ENCODE data around the gene POC1A.
"Not testable (repeated sequence)": the region's sequence is repeated elsewhere in the genome, so short reads cannot be mapped to it uniquely, and the experiment has no call there.

POC1A gene

DNA sequence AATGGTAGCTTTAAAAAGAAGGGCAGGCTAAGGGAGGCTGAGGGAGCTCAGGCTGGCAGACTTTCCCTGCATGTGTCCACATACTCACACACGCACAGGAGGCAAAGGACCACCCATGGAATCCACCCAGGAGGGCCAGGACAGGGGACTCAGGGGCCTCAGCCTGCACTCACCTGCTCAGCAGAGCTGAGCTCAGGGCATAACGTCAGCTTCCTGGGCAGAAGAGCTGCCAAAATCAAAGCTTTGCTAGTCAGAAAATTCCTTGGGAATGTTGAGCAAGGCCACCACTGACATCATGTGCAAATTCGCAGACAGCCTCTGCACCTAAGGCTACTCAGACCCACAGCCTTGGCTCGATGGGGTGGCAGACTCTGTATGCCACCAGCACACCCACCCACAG, 27.3 kb upstream of the POC1A start:
- no peaks in the 10 kb centered on the region for H3K79me2 ChIP-seq (ENCODE audit: low read length)
- no peaks in the 10 kb centered on the region for H3K36me3 ChIP-seq (replicated peaks; ENCODE audit: low read depth, low read length)
- H3K4me3 ChIP-seq (ENCODE audit: low read length): no peak overlapping the region
- no peak overlapping the region for H3K9ac ChIP-seq (ENCODE audit: low read length)
- no peak overlapping the region for H3K4me2 ChIP-seq (ENCODE audit: low read length)
- H3K27me3 ChIP-seq (ENCODE audit: low read depth, low read length): 0 out of 2 replicates have a peak, but pooled peaks cover 9% of the 10 kb centered on the region
- no peaks in the 10 kb centered on the region for H3K4me1 ChIP-seq (ENCODE audit: low read length)
- no peak overlapping the region for H2AFZ ChIP-seq (ENCODE audit: low read depth, low read length)
- TF ChIP-seq, protein P1, sequence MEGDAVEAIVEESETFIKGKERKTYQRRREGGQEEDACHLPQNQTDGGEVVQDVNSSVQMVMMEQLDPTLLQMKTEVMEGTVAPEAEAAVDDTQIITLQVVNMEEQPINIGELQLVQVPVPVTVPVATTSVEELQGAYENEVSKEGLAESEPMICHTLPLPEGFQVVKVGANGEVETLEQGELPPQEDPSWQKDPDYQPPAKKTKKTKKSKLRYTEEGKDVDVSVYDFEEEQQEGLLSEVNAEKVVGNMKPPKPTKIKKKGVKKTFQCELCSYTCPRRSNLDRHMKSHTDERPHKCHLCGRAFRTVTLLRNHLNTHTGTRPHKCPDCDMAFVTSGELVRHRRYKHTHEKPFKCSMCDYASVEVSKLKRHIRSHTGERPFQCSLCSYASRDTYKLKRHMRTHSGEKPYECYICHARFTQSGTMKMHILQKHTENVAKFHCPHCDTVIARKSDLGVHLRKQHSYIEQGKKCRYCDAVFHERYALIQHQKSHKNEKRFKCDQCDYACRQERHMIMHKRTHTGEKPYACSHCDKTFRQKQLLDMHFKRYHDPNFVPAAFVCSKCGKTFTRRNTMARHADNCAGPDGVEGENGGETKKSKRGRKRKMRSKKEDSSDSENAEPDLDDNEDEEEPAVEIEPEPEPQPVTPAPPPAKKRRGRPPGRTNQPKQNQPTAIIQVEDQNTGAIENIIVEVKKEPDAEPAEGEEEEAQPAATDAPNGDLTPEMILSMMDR (IDR thresholded peaks at IDR 0.05; ENCODE audit: low read depth, low read length): no peak
- TF ChIP-seq EZH2phosphoT487 (IDR thresholded peaks at IDR 0.05; ENCODE audit: low read depth): no peak
- H4K20me1 ChIP-seq (ENCODE audit: insufficient read depth, low read length): no peaks in the 10 kb centered on the region
- H3K27ac ChIP-seq (ENCODE audit: low read length): no peak overlapping the region
- H3K9me3 ChIP-seq (ENCODE audit: insufficient read depth, low read length): no peaks in the 10 kb centered on the region

DNA sequence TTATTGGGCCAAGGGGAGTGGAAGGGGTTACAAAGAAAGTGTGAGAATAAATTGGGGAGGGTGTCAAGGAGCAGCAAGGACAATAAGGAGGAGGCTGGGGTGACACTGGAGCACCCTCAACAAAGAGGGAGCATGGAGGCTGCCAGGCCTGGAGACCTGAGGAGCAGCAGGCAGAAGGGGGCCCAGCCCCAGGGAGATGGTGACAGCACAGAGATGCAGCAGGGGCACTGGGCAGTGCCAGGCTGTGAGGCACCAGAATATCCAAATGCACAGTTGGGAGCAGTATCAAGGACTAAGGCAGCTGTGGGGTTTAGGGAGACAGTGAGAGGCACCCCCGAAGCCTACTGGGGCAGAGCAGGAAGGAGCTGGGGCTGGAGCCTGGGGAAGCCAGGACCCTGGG, 24.3 kb upstream of the POC1A start:
- Histone ChIP-seq H3K36me3 (replicated peaks; ENCODE audit: low read depth, low read length) (no peaks in the 10 kb centered on the region), H3K4me3 (ENCODE audit: low read length) (no peak overlapping the region), H3K27ac (ENCODE audit: low read length) (no peak overlapping the region), H4K20me1 (ENCODE audit: insufficient read depth, low read length) (no peaks in the 10 kb centered on the region), H2AFZ (ENCODE audit: low read depth, low read length) (no peak overlapping the region), H3K4me2 (ENCODE audit: low read length) (no peak overlapping the region), H3K9me3 (ENCODE audit: insufficient read depth, low read length) (no peaks in the 10 kb centered on the region), H3K27me3 (ENCODE audit: low read depth, low read length) (0 out of 2 replicates have a peak, but pooled peaks cover 9% of the 10 kb centered on the region), H3K79me2 (ENCODE audit: low read length) (no peaks in the 10 kb centered on the region), H3K4me1 (ENCODE audit: low read length) (no peaks in the 10 kb centered on the region), H3K9ac (ENCODE audit: low read length) (no peak overlapping the region)
- TF ChIP-seq EZH2phosphoT487 (IDR thresholded peaks at IDR 0.05; ENCODE audit: low read depth): no peak
- TF ChIP-seq, protein P1 (IDR thresholded peaks at IDR 0.05; ENCODE audit: low read depth, low read length): no peak

DNA sequence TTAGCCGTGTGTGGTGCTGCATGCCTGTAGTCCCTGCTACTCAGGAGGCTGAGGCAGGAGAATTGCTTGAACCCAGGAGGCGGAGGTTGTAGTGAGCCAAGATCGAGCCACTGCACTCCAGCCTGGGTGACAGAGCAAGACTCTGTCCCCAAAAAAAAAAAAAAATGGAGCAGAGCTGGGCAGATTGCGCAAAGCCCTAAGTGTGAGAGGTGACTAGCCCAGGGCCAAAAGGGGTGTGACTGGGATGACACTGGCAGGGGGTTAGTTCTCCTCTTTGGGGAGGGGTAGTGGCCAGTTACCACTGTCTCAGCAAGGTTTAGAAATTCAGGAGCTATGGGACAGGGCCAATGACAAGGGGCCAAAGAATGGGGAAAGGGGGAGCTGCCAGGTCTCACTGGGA, 23.9 kb upstream of the POC1A start:
- not testable (repeated sequence) for H4K20me1 ChIP-seq (ENCODE audit: insufficient read depth, low read length); H3K27ac ChIP-seq (ENCODE audit: low read length); H3K4me2 ChIP-seq (ENCODE audit: low read length); H3K9me3 ChIP-seq (ENCODE audit: insufficient read depth, low read length); H3K4me3 ChIP-seq (ENCODE audit: low read length); H3K79me2 ChIP-seq (ENCODE audit: low read length); H2AFZ ChIP-seq (ENCODE audit: low read depth, low read length); H3K36me3 ChIP-seq (replicated peaks; ENCODE audit: low read depth, low read length); H3K27me3 ChIP-seq (ENCODE audit: low read depth, low read length); H3K4me1 ChIP-seq (ENCODE audit: low read length); H3K9ac ChIP-seq (ENCODE audit: low read length)

DNA sequence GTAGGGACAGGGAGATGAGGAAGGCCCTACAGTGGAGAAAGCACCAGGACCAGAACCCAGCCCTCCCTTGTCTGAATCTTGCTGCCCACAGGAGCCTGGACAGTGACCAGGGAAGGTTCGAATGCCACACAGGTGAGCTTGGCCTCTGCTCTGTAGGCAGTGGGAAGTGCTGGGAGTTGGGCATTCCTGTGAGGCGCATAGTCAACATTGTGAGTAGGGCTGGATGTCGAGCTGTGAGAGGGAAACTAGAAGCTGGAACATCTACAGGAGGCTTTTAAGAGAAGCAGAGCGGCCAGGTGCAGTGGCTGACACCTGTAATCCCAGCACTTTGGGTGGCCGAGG, 23.4 kb upstream of the POC1A start:
- H3K27me3 ChIP-seq (ENCODE audit: low read depth, low read length): 0 out of 2 replicates have a peak, but pooled peaks cover 9% of the 10 kb centered on the region
- no peaks in the 10 kb centered on the region for H3K36me3 ChIP-seq (replicated peaks; ENCODE audit: low read depth, low read length)
- H2AFZ ChIP-seq (ENCODE audit: low read depth, low read length): no peak overlapping the region
- H3K9me3 ChIP-seq (ENCODE audit: insufficient read depth, low read length): no peaks in the 10 kb centered on the region
- H3K79me2 ChIP-seq (ENCODE audit: low read length): no peaks in the 10 kb centered on the region
- no peak overlapping the region for H3K27ac ChIP-seq (ENCODE audit: low read length)
- TF ChIP-seq, protein P1 (IDR thresholded peaks at IDR 0.05; ENCODE audit: low read depth, low read length): no peak
- no peak for TF ChIP-seq EZH2phosphoT487 (IDR thresholded peaks at IDR 0.05; ENCODE audit: low read depth)
- no peaks in the 10 kb centered on the region for H3K4me1 ChIP-seq (ENCODE audit: low read length)
- no peak overlapping the region for H3K4me2 ChIP-seq (ENCODE audit: low read length)
- H4K20me1 ChIP-seq (ENCODE audit: insufficient read depth, low read length): no peaks in the 10 kb centered on the region
- H3K9ac ChIP-seq (ENCODE audit: low read length): no peak overlapping the region
- no peak overlapping the region for H3K4me3 ChIP-seq (ENCODE audit: low read length)
